AG09319 (cell line): ENCODE data around the gene NDUFV1.

Experiments used
- DNase-seq: peaks from one replicate; pipeline ENCODE4 v3.0.0-alpha.2; 2010; ENCODE audit warnings: low read depth; ENCODE audit errors: extremely low read depth
- CTCF ChIP-seq: IDR thresholded peaks from 2 replicates; pipeline ENCODE4 v1.5.1; 2011; ENCODE audit warnings: low read depth, mild to moderate bottlenecking, inconsistent platforms, low read length, moderate library complexity

The NDUFV1 gene

GRCh38 chr11:67606492-67607295 is at the start of gene NDUFV1:
Gene NDUFV1 (plus strand): TSS chr11:67606936. CDS start chr11:67607005, 69 bp downstream.
- DNase-seq, result peak; percentile 62
- peak; percentile 51 for TF ChIP-seq CTCF

DNA sequence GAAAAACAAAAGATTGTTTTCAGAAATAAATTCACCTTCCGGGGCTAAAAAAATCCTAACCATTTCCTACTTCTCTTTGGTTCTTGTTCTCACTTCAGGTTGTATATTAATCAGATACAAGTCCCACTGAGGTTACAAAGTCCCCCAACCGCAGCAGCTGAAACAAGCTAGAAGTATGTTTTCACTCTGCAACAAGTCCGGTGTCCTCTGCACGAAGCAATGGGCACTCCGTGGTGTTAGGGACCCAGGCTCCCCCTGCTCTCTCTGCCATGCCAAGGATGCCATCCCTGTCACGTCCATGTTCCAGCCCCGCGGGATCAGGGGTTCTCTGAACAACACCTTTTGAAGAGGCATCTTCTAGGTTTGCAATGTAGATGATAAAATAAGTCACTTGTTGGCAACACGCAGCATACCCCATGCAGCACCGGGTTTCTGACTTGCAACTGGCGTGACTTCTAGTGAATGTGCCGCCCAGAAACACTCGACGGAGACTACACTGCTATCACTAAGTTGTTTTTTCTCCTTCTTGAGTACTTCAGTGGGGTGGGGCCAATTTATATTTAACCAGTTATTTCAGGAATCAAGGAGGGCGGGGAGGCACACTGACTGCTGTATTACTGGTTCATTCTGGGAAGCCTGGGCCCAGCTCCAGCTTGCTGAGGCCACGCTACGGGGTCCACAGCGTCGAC is 48.5 kb upstream of the NDUFV1 start:
- TF ChIP-seq CTCF, result no peak
- no peak for DNase-seq

DNA sequence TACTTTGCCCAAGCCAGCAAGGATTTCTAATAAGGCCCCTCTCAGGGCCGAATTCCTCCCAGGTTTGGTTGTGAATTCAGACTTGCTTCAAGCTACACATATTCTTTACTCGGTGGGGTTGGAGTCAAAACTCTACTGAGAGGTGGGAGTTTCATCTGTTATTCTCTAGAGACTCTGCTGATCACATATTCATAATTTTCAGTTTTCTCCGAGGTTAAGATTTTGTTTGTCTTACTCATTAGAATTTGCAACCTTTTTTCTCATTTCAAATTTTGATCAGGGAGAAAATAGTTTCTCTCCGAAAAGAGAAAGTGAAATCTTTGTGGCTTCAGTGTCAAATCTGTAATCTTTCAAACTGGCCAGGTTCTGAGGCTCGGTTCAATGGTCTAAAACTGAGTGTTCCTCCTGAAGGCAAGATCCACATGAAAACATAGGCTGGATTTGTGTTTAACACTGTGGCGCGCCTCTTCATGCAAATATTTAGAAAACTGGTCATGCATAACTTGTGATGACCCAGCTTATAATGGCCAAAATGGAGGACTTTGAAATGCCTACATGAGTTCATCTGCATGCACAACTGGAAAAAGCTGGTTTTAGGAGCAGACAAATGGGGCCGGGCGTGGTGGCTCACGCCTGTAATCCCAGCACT is 44.6 kb upstream of the NDUFV1 start:
- TF ChIP-seq CTCF, result no peak
- DNase-seq, result no peak

DNA sequence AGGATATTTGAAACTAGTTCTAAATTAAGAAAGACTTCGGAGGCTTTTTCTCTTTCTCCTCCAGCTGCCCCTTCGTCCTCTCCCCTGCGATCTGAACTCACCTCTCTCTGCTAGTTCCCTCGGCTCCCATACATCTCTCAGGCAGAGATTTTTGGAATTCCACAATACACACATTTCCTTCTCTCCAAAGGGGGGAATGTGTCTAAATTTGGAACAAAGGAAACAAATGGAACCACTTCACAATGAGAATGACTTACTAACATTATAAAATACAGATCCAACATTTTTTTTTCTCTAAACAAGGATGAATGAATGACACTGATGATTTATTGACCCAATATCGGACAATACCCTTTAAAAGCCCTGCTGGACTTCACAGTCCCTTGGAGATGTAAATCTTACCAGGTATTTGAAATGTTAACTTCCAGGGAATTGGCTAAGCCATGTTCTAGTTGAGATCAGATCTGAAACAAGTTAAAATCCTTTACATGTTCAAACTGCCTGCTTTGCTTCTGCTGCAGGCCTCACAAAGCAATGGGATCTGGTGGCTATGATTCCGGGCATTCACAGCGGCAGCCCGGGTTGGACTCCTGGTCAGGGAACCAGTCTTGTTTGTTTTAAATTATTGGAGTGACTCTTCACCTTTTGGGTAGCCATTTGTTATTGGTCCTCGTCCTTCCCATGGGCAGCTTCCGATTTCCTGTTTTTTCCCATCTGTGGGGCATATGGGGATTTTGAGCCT is 43.6 kb upstream of the NDUFV1 start:
- no peak for DNase-seq
- TF ChIP-seq CTCF, result no peak

DNA sequence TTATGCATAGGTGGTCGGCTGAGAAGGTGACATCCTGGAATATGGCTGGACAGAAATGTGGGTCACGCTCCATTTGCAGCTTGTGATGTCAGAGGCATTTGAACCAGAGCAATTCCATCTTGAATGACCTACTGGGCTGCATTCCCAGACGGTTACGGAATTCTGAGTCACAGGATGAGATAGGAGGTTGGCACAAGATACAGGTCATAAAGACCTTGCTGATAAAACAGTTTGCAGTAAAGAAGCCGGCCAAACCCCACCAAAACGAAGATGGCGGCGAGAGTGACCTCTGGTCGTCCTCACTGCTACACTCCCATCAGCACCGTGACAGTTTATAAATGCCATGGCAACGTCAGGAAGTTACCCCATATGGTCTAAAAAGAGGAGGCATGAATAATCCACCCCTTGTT is 43.0 kb upstream of the NDUFV1 start:
- peak; percentile 57 for DNase-seq

GRCh38 chr11:67564230-67564629 is 42.5 kb upstream of the NDUFV1 start:
- TF ChIP-seq CTCF, result no peak
- no peak for DNase-seq

GRCh38 chr11:67571443-67571842 is 35.3 kb upstream of the NDUFV1 start:
- no peak for DNase-seq
- no peak for TF ChIP-seq CTCF
